Measurements from ENCODE around the gene PLIN5. TPM values are rescaled to one million over a fixed set of nuclear protein-coding genes. Genes with fewer than 3 reads are reported as not detected.
A peak's percentile ranks its signal among the peaks of the same experiment; 100 is the strongest.

Gene PLIN5
- 2.0 TPM for polyA plus RNA-seq
- long read RNA-seq, donor 1, partial matches to known transcripts, result 0 of 1 reads
- long read RNA-seq, donor 1, other reads (novel, unspliced or antisense), result 0 of 1 reads
- long read RNA-seq, donor 2, partial matches to known transcripts, result 0 of 1 reads
- long read RNA-seq, donor 2, other reads (novel, unspliced or antisense), result 0 of 1 reads
- long read RNA-seq, donor 3, result 0 reads
- long read RNA-seq, donor 4, result 0 reads
- long read RNA-seq, donor 5, partial matches to known transcripts, result 0 of 1 reads
- long read RNA-seq, donor 5, other reads (novel, unspliced or antisense), result 0 of 1 reads
- long read RNA-seq, donor 6, result 0 reads
- long read RNA-seq, donor 7, result 0 reads
- long read RNA-seq, donor 8, partial matches to known transcripts, result 0 of 1 reads
- long read RNA-seq, donor 8, other reads (novel, unspliced or antisense), result 0 of 1 reads
- long read RNA-seq, donor 9, result 0 reads
- long read RNA-seq, donor 10, result 0 reads
- long read RNA-seq, donor 11, result 0 reads

GRCh38 chr19:4534836-4535658 lies at the start of gene PLIN5:
Gene PLIN5 (minus strand): TSS chr19:4535224. CDS start chr19:4534074, 1,150 bp downstream.
- Histone ChIP-seq H3K4me3 (ENCODE audit: low read length) (no peak within 1 kb of the TSS), H3K36me3 (ENCODE audit: control insufficient read depth, insufficient read depth, low read length) (no peaks in the 10 kb centered on the region), H3K4me1 (ENCODE audit: control insufficient read depth, insufficient read depth, low read length) (peaks cover 8% of the 10 kb centered on the region), H3K9me3 (ENCODE audit: control insufficient read depth, low read depth, low read length) (peaks cover 4% of the 10 kb centered on the region), H3K27ac (ENCODE audit: low read length) (no peak within 1 kb of the TSS), H3K27me3 (ENCODE audit: control insufficient read depth, insufficient read depth, low read length) (peaks cover 13% of the 10 kb centered on the region)
- WGBS (ENCODE audit: insufficient coverage, low lambda C conversion rate), result 60% methylated on average over 2 of the region's 49 CpGs
- peak; percentile 37 to 56 for DNase-seq

GRCh38 chr19:4583961-4584669 lies 49.1 kb upstream of the PLIN5 start:
- Histone ChIP-seq H3K36me3 (ENCODE audit: control insufficient read depth, insufficient read depth, low read length) (no peaks in the 10 kb centered on the region), H3K27me3 (ENCODE audit: control insufficient read depth, insufficient read depth, low read length) (peaks cover 68% of the 10 kb centered on the region), H3K9me3 (ENCODE audit: control insufficient read depth, low read depth, low read length) (peaks cover 14% of the 10 kb centered on the region), H3K27ac (ENCODE audit: low read length) (no peak overlapping the region), H3K4me3 (ENCODE audit: low read length) (peak overlapping the region; percentile 38), H3K4me1 (ENCODE audit: control insufficient read depth, insufficient read depth, low read length) (peaks cover 7% of the 10 kb centered on the region)
- WGBS (ENCODE audit: insufficient coverage, low lambda C conversion rate), result no CpG with 5 or more reads among the region's 49 CpGs
- DNase-seq, result peak in 1 of 2 donors; percentile 30

DNA sequence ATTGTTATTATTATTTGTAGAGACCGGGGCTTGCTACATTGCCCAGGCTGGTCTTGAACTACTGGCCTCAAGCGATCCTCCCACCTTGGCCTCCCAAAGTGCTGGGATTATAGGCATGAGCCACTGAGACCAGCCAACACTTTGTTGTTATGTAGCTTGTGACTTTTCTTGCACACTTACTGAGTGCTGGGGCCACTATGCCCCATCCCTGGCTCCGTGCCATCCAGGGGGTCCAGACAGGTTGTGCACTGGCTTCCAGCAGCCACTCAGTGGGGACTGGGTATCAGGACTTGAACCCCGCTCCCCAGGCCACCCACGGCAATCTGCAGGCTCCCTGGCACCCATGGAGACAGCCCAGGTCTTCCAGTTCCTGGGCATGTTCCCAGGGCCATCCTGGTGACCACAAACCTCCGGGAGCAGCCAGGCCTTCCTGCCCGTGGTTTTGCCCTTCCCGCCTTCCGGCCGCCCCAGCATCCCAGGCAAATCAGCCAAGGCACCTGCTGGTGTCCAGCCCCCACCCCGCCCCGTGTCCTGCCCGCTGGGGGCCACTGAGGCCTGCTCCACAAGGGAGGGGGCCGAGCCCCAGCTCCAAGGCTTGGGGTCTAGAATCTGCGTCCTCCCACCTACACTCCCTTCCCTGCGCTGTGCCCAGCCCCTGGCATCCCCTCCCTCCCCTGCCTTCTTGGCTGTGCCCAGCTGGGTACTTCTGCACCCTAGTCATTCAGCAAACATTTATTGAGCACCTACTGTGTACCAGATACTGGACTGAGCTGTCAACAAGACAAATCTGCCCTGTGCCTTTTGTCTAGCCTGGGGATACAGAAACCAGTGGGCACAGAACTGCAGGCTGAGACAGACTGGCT lies 48.2 kb upstream of the PLIN5 start:
- no peak overlapping the region for H3K4me3 ChIP-seq (ENCODE audit: low read length)
- peaks cover 7% of the 10 kb centered on the region for H3K4me1 ChIP-seq (ENCODE audit: control insufficient read depth, insufficient read depth, low read length)
- no CpG with 5 or more reads among the region's 16 CpGs for WGBS (ENCODE audit: insufficient coverage, low lambda C conversion rate)
- H3K9me3 ChIP-seq (ENCODE audit: control insufficient read depth, low read depth, low read length), result peaks cover 14% of the 10 kb centered on the region
- H3K36me3 ChIP-seq (ENCODE audit: control insufficient read depth, insufficient read depth, low read length), result no peaks in the 10 kb centered on the region
- peaks cover 76% of the 10 kb centered on the region for H3K27me3 ChIP-seq (ENCODE audit: control insufficient read depth, insufficient read depth, low read length)
- no peak for DNase-seq
- no peak overlapping the region for H3K27ac ChIP-seq (ENCODE audit: low read length)

- H3K4me1 ChIP-seq (ENCODE audit: control insufficient read depth, insufficient read depth, low read length), result peaks cover 7% of the 10 kb centered on the region
- H3K36me3 ChIP-seq (ENCODE audit: control insufficient read depth, insufficient read depth, low read length), result no peaks in the 10 kb centered on the region
- no peak overlapping the region for H3K27ac ChIP-seq (ENCODE audit: low read length)
- 34% methylated on average over 2 of the region's 57 CpGs for WGBS (ENCODE audit: insufficient coverage, low lambda C conversion rate)
- no peak overlapping the region for H3K4me3 ChIP-seq (ENCODE audit: low read length)
- peaks cover 80% of the 10 kb centered on the region for H3K27me3 ChIP-seq (ENCODE audit: control insufficient read depth, insufficient read depth, low read length)
- no peak for DNase-seq
- H3K9me3 ChIP-seq (ENCODE audit: control insufficient read depth, low read depth, low read length), result peaks cover 14% of the 10 kb centered on the region
Observed at GRCh38 chr19:4581666-4582553, 46.9 kb upstream of the PLIN5 start.

- Histone ChIP-seq H3K27ac (ENCODE audit: low read length) (no peak overlapping the region), H3K4me3 (ENCODE audit: low read length) (peak overlapping the region; percentile 18), H3K9me3 (ENCODE audit: control insufficient read depth, low read depth, low read length) (peaks cover 14% of the 10 kb centered on the region), H3K27me3 (ENCODE audit: control insufficient read depth, insufficient read depth, low read length) (peaks cover 73% of the 10 kb centered on the region), H3K36me3 (ENCODE audit: control insufficient read depth, insufficient read depth, low read length) (no peaks in the 10 kb centered on the region), H3K4me1 (ENCODE audit: control insufficient read depth, insufficient read depth, low read length) (peaks cover 7% of the 10 kb centered on the region)
- no peak for DNase-seq
- no CpG with 5 or more reads among the region's 62 CpGs for WGBS (ENCODE audit: insufficient coverage, low lambda C conversion rate)
Observed at GRCh38 chr19:4580961-4581665, 46.1 kb upstream of the PLIN5 start.

- no CpG with 5 or more reads among the region's 50 CpGs for WGBS (ENCODE audit: insufficient coverage, low lambda C conversion rate)
- Histone ChIP-seq H3K4me1 (ENCODE audit: control insufficient read depth, insufficient read depth, low read length) (peaks cover 7% of the 10 kb centered on the region), H3K27ac (ENCODE audit: low read length) (no peak overlapping the region), H3K27me3 (ENCODE audit: control insufficient read depth, insufficient read depth, low read length) (peaks cover 71% of the 10 kb centered on the region), H3K4me3 (ENCODE audit: low read length) (no peak overlapping the region), H3K36me3 (ENCODE audit: control insufficient read depth, insufficient read depth, low read length) (no peaks in the 10 kb centered on the region), H3K9me3 (ENCODE audit: control insufficient read depth, low read depth, low read length) (peaks cover 14% of the 10 kb centered on the region)
- DNase-seq, result no peak
Observed at GRCh38 chr19:4580021-4580901, 45.2 kb upstream of the PLIN5 start.

- DNase-seq, result no peak
- Histone ChIP-seq H3K27ac (ENCODE audit: low read length) (no peak overlapping the region), H3K4me3 (ENCODE audit: low read length) (no peak overlapping the region), H3K9me3 (ENCODE audit: control insufficient read depth, low read depth, low read length) (peaks cover 7% of the 10 kb centered on the region), H3K36me3 (ENCODE audit: control insufficient read depth, insufficient read depth, low read length) (no peaks in the 10 kb centered on the region), H3K27me3 (ENCODE audit: control insufficient read depth, insufficient read depth, low read length) (peaks cover 70% of the 10 kb centered on the region), H3K4me1 (ENCODE audit: control insufficient read depth, insufficient read depth, low read length) (peaks cover 2% of the 10 kb centered on the region)
- no CpG with 5 or more reads among the region's 8 CpGs for WGBS (ENCODE audit: insufficient coverage, low lambda C conversion rate)
Observed at GRCh38 chr19:4579389-4579788, 44.4 kb upstream of the PLIN5 start.

DNA sequence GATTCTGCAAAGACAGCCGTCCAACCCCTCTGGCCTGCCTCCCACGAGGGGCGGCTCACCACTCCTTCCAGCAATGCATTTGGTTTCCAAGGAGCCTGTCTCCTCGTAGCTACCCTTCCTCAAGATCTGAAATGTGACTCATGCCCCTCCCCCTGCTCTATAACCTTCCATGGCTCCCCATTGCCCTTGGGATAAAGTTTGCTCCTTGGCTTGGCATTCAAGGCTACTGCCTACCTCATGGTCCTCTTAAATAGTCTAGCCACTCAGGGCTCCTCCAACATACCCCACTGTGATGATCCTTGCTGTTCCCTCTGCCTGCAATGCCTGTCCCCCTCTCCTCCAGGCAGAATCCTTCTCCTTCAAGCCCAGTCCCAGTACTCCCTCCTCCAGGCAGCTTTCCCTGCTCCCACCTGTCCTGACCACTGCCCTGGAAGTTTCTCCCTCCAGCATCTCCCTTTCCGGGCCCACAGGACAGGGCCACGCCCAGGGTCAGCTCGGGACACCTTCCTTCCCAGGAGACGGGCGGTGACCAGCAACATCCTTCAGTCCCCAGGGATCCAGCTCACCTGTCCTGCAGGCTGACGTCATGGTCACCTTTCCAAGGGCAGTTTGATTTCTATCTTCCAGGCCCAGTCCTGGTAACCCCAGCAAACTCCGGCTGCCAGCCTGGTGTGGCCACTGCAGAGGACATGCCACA lies 43.7 kb upstream of the PLIN5 start:
- peaks cover 4% of the 10 kb centered on the region for H3K9me3 ChIP-seq (ENCODE audit: control insufficient read depth, low read depth, low read length)
- H3K4me3 ChIP-seq (ENCODE audit: low read length), result no peak overlapping the region
- WGBS (ENCODE audit: insufficient coverage, low lambda C conversion rate), result no CpG with 5 or more reads among the region's 11 CpGs
- H3K36me3 ChIP-seq (ENCODE audit: control insufficient read depth, insufficient read depth, low read length), result no peaks in the 10 kb centered on the region
- DNase-seq, result no peak
- H3K4me1 ChIP-seq (ENCODE audit: control insufficient read depth, insufficient read depth, low read length), result no peaks in the 10 kb centered on the region
- H3K27me3 ChIP-seq (ENCODE audit: control insufficient read depth, insufficient read depth, low read length), result peaks cover 67% of the 10 kb centered on the region
- H3K27ac ChIP-seq (ENCODE audit: low read length), result no peak overlapping the region
